GM19238 (cell line): ENCODE measurements around the gene SAXO2.
"Not testable (repeated sequence)": the region's sequence is repeated elsewhere in the genome, so short reads cannot be mapped to it uniquely, and the experiment has no call there.

Source experiments
- DNase-seq: peaks from one replicate; pipeline ENCODE4 v3.0.0; 2011; ENCODE audit warnings: low spot score; ENCODE audit not compliant: insufficient read length

SAXO2 gene

GRCh38 chr15:82333603-82334553 lies 71.3 kb downstream of the SAXO2 start:
- not testable (repeated sequence) for DNase-seq
